ENCODE measurements around the gene SLC16A11. TPM values are rescaled to one million over a fixed set of nuclear protein-coding genes. Genes with fewer than 3 reads are reported as not detected.
"Not testable (repeated sequence)": the region's sequence is repeated elsewhere in the genome, so short reads cannot be mapped to it uniquely, and the experiment has no call there.

The SLC16A11 gene
- total RNA-seq, 2 experiments from 2014 or later: 1.2 to 1.7 TPM

DNA sequence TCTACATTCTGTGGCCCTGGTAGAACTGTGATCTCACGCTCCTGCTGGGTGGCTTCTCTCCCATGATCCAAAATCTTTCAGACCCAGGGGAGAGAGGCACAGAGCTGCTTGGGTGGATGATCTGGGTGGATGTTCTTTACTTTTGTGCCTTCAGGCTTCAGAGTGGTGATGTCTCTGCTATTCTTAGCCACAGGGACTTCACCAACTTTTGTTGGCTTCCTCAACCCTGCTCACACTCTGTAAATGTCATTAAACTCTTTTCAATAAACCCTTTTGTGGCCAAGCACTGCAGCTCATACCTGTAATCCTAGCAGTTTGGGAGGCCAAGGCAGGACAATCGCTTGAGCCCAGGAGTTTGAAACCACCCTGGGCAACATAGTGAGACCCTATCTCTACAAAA lies 28.5 kb upstream of the SLC16A11 start:
- peaks cover 11% of the 10 kb centered on the region for H3K27me3 Mint-ChIP-seq
- peaks cover 6% of the 10 kb centered on the region for H3K9me3 Mint-ChIP-seq
- DNase-seq (no peak), ATAC-seq (ENCODE audit: low read depth) (no peak)
- H3K4me3 Mint-ChIP-seq: no peak overlapping the region
- no peaks in the 10 kb centered on the region for H3K36me3 Mint-ChIP-seq
- H3K4me1 Mint-ChIP-seq: no peaks in the 10 kb centered on the region
- H3K27ac Mint-ChIP-seq: no peak overlapping the region
- POLR2A ChIA-PET: no interaction called here

- H3K4me3 Mint-ChIP-seq: no peak overlapping the region
- DNase-seq (no peak), ATAC-seq (ENCODE audit: low read depth) (no peak)
- POLR2A ChIA-PET: no interaction called here
- H3K27ac Mint-ChIP-seq: no peak overlapping the region
- H3K9me3 Mint-ChIP-seq: peaks cover 6% of the 10 kb centered on the region
- no peaks in the 10 kb centered on the region for H3K4me1 Mint-ChIP-seq
- H3K36me3 Mint-ChIP-seq: no peaks in the 10 kb centered on the region
- H3K27me3 Mint-ChIP-seq: peaks cover 11% of the 10 kb centered on the region
Observed at GRCh38 chr17:7070712-7071111, 26.8 kb upstream of the SLC16A11 start.

- no peak overlapping the region for H3K4me3 Mint-ChIP-seq
- ATAC-seq (ENCODE audit: low read depth): no peak
- no peaks in the 10 kb centered on the region for H3K36me3 Mint-ChIP-seq
- DNase-seq: no peak
- peaks cover 6% of the 10 kb centered on the region for H3K9me3 Mint-ChIP-seq
- POLR2A ChIA-PET: no interaction called here
- no peaks in the 10 kb centered on the region for H3K4me1 Mint-ChIP-seq
- no peak overlapping the region for H3K27ac Mint-ChIP-seq
- H3K27me3 Mint-ChIP-seq: peaks cover 11% of the 10 kb centered on the region
Observed at GRCh38 chr17:7068268-7068667, 24.4 kb upstream of the SLC16A11 start.

- Mint-ChIP-seq H3K27ac (no peak overlapping the region), H3K9me3 (peaks cover 6% of the 10 kb centered on the region), H3K27me3 (peaks cover 7% of the 10 kb centered on the region), H3K4me3 (no peak overlapping the region), H3K36me3 (no peaks in the 10 kb centered on the region), H3K4me1 (no peaks in the 10 kb centered on the region)
- ATAC-seq (ENCODE audit: low read depth) (no peak), DNase-seq (no peak)
- POLR2A ChIA-PET: no interaction called here
Observed at GRCh38 chr17:7067198-7067597, 23.3 kb upstream of the SLC16A11 start.

GRCh38 chr17:7064261-7064660 lies 20.4 kb upstream of the SLC16A11 start:
- DNase-seq (no peak), ATAC-seq (ENCODE audit: low read depth) (no peak)
- Mint-ChIP-seq H3K4me3 (no peak overlapping the region), H3K27me3 (no peaks in the 10 kb centered on the region), H3K36me3 (no peaks in the 10 kb centered on the region), H3K9me3 (peaks cover 6% of the 10 kb centered on the region), H3K4me1 (peaks cover 1% of the 10 kb centered on the region), H3K27ac (no peak overlapping the region)
- POLR2A ChIA-PET: no interaction called here

DNA sequence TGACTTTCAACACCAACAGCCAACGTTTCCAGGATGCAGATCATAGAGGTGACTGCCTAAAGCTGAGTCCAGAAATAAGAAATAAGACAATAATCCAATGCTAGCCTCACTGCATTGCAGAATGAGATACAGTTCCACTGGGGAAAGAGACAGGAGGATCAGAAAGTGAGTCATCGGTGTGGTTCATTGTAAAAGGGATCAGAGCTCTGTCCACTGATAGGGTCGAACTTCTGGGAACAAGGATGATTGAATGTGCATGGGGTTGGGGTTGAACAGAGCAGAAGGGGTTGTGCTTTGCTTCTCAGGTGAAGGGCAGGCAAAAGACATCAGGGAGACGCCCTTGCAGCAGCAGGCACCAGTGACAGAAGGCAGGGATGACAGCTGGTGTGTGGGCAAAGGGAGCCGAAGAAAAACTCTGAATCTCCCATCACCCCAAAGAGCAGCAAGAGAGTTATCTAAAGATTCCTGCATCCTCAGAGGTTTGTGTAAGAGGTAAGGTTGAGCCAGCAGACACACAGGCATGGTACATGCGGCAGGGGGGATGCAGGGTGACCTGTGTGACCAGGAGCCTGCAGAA lies 19.7 kb upstream of the SLC16A11 start:
- H3K36me3 Mint-ChIP-seq: no peaks in the 10 kb centered on the region
- no peak for DNase-seq
- peaks cover 5% of the 10 kb centered on the region for H3K9me3 Mint-ChIP-seq
- H3K27ac Mint-ChIP-seq: no peak overlapping the region
- POLR2A ChIA-PET: no interaction called here
- peaks cover 1% of the 10 kb centered on the region for H3K4me1 Mint-ChIP-seq
- no peaks in the 10 kb centered on the region for H3K27me3 Mint-ChIP-seq
- no peak for ATAC-seq (ENCODE audit: low read depth)
- no peak overlapping the region for H3K4me3 Mint-ChIP-seq

DNA sequence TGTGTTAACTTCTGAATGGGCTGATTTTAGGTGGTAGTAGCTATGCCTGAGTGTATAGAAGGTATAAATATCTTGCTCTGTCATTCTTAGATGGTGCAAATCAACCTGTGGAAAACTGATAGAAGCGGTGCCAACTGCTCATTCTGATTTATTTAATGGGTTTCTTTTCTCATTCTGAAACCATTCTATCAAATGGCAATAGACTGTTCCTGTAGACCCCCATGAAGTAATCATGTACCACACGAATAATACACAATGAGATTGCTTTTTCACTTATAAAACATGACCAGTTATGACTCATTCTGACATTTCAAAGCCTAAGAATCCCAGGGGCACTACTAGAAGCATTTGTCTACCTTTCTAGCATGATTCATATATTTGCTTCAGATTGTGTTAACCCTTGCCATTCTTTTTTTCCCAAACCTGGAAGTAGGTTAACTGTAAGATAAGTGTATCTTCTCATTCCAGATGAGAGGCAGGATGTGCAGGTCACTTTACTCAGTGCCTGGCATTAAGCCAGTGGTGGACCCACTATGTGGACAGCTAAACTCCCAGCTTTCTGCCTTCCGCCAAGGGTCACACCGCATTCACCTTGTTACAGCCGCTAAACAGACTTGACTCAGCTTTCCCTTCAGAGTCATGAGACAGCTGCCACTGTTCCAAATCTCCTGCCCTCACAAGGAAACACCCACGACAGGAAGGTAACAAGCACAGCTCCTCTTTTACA lies 16.4 kb upstream of the SLC16A11 start:
- H3K27ac Mint-ChIP-seq: no peak overlapping the region
- peaks cover 1% of the 10 kb centered on the region for H3K4me1 Mint-ChIP-seq
- DNase-seq (no peak), ATAC-seq (ENCODE audit: low read depth) (no peak)
- H3K4me3 Mint-ChIP-seq: no peak overlapping the region
- H3K27me3 Mint-ChIP-seq: peaks cover 2% of the 10 kb centered on the region
- POLR2A ChIA-PET: interaction anchor here (0.6 kb wide), 1 partner anchor 107 kb away, joined by 4 read pairs; no protein-coding TSS in a partner anchor
- H3K9me3 Mint-ChIP-seq: no peaks in the 10 kb centered on the region
- H3K36me3 Mint-ChIP-seq: no peaks in the 10 kb centered on the region

DNA sequence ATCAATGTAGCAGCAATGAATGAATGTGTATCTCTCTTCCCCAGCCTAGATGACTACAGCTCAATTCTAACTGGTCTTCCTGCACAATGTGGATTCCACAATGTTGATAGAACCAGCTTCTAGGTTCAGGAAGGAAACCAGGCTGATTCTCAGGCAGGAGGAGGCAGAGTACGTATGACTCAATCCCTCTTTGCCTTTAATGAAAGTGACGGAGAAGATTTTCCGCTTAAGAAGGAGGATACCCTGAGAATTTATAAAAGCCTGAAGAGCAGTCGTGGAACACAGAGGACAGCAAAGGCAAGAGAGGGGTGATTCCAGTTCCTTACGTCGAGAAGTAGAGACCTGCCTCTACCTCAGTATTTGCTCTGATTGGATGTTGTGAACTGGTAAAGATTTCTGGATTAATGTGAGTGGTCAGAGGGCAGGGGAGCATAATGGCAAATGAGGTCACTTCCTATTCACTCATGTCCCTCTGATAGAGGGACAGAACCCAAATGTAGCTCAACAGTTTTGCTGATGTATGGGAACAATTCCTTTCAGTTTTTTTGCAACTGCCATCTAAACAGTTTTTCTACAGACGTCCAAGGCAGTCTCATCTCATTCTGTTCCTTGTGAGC lies 15.0 kb upstream of the SLC16A11 start:
- Mint-ChIP-seq H3K4me3 (no peak overlapping the region), H3K27ac (no peak overlapping the region), H3K27me3 (peaks cover 2% of the 10 kb centered on the region), H3K4me1 (peaks cover 1% of the 10 kb centered on the region), H3K9me3 (no peaks in the 10 kb centered on the region), H3K36me3 (no peaks in the 10 kb centered on the region)
- DNase-seq: no peak
- POLR2A ChIA-PET: no interaction called here
- ATAC-seq (ENCODE audit: low read depth): no peak

- Mint-ChIP-seq H3K27ac (no peak overlapping the region), H3K4me1 (peaks cover 1% of the 10 kb centered on the region), H3K27me3 (peaks cover 2% of the 10 kb centered on the region), H3K9me3 (no peaks in the 10 kb centered on the region), H3K36me3 (no peaks in the 10 kb centered on the region), H3K4me3 (no peak overlapping the region)
- DNase-seq: no peak
- no peak for ATAC-seq (ENCODE audit: low read depth)
- POLR2A ChIA-PET: no interaction called here
Observed at GRCh38 chr17:7056386-7056785, 12.5 kb upstream of the SLC16A11 start.

GRCh38 chr17:7050583-7050982 lies 6.7 kb upstream of the SLC16A11 start:
- not testable (repeated sequence) for H3K27me3 Mint-ChIP-seq; H3K27ac Mint-ChIP-seq; H3K4me3 Mint-ChIP-seq; ATAC-seq (ENCODE audit: low read depth); H3K36me3 Mint-ChIP-seq; DNase-seq; H3K9me3 Mint-ChIP-seq
- POLR2A ChIA-PET: interaction anchor here (0.7 kb wide), 1 partner anchor 1163 kb away, joined by 4 read pairs; no protein-coding TSS in a partner anchor
- peaks cover 15% of the 10 kb centered on the region for H3K4me1 Mint-ChIP-seq

DNA sequence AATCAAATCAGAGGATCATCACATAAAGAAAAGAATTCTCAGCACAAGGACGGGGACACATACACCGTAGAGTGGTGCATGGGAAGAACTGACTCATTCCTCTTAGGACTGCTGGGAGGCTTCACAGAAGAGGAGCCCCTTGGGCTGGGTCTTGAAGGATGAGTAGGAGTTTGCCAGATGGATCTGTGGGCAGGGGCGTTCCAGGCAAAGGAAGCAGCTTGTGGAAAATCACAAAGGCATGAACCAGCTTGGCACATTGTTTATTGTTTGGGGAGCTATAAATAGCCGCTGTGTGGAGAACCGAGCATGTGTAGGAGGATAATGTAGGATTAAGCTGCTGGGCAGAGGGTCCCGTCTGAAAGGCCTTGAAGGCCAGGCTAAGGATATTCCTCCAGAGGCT lies 5.1 kb upstream of the SLC16A11 start:
- ATAC-seq (ENCODE audit: low read depth): no peak
- no peak overlapping the region for H3K27ac Mint-ChIP-seq
- H3K4me1 Mint-ChIP-seq: peaks cover 19% of the 10 kb centered on the region
- POLR2A ChIA-PET: no interaction called here
- H3K4me3 Mint-ChIP-seq: no peak overlapping the region
- H3K27me3 Mint-ChIP-seq: peaks cover 9% of the 10 kb centered on the region
- H3K36me3 Mint-ChIP-seq: no peaks in the 10 kb centered on the region
- no peaks in the 10 kb centered on the region for H3K9me3 Mint-ChIP-seq
- no peak for DNase-seq

DNA sequence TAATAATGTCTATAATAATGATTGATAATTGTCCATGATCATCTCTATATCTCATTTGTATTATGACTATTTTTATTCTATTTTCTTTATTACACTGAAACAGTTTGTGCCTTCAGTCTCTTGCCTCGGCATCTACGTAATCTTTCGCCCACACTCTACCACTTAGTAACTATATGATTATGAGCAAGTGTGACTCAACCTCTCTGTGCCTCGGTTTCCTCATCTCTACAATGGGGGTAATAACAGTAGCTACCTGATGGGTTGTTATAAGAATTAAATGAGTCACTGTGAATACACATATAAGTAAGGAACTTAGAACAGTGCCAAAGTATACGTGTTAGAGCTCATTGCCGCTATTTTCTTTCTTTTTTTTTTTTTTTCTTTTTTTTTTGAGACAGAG lies 3.7 kb upstream of the SLC16A11 start:
- DNase-seq (no peak), ATAC-seq (ENCODE audit: low read depth) (no peak)
- Mint-ChIP-seq H3K27ac (no peak overlapping the region), H3K36me3 (no peaks in the 10 kb centered on the region), H3K27me3 (peaks cover 9% of the 10 kb centered on the region), H3K9me3 (no peaks in the 10 kb centered on the region), H3K4me1 (peaks cover 19% of the 10 kb centered on the region), H3K4me3 (no peak overlapping the region)
- POLR2A ChIA-PET: interaction anchor here (0.9 kb wide), 1 partner anchor 12 kb away, joined by 3 read pairs; the partner anchor contains the start of gene SLC16A13

- peak; percentile 63 for DNase-seq
- H3K9me3 Mint-ChIP-seq: not testable (repeated sequence)
Observed at GRCh38 chr17:7046725-7047397, 3.0 kb upstream of the SLC16A11 start.

More at GRCh38 chr17:7046725-7047397, 3.0 kb upstream of the SLC16A11 start:
- peak overlapping the region; percentile 81 for H3K27ac Mint-ChIP-seq
- H3K4me3 Mint-ChIP-seq: peak overlapping the region; percentile 71
- peaks cover 23% of the 10 kb centered on the region for H3K4me1 Mint-ChIP-seq
- ATAC-seq (ENCODE audit: low read depth): peak; percentile 32
- not testable (repeated sequence) for H3K36me3 Mint-ChIP-seq
- H3K27me3 Mint-ChIP-seq: peaks cover 12% of the 10 kb centered on the region
- POLR2A ChIA-PET: interaction anchor here (0.5 to 3.0 kb wide), 5 partner anchors 11 to 382 kb away, joined by 4 to 21 read pairs (median 6); partner anchors contain the start of gene SLC16A13

Data from activated naive CD8-positive, alpha-beta T cell treated with anti-CD3 and anti-CD28 coated beads, Interleukin-2, amount 10 ng/mL, durations not matched to agents 7 days and 5 days (primary cell).